B cell (primary cell): ENCODE results near the gene LPCAT4. TPM values are rescaled to one million over a fixed set of nuclear protein-coding genes. Genes with fewer than 3 reads are reported as not detected.

ENCODE experiments used
- ATAC-seq: fragments of 200-7000 bp; cut with Tn5 transposase; one replicate; pipeline ENCODE4 v1.10.0; 2021; ENCODE audit warnings: low read depth, mild to moderate bottlenecking, moderate number of reproducible peaks, moderate library complexity
- CTCF ChIA-PET: fragments of 350-600 bp; sonication (Branson Sonifier 250); formaldehyde crosslinking; loops from one replicate; lab custom pipeline; 2021; ENCODE audit warnings: antibody characterized with exemption, inconsistent platforms; lab: Charles Lee
- POLR2A ChIA-PET: fragments of 350-600 bp; sonication (Branson Sonifier 250); formaldehyde crosslinking; loops from one replicate; lab custom pipeline; 2021; ENCODE audit warnings: antibody characterized with exemption; lab: Charles Lee
- DNase-seq: peaks from one replicate; pipeline ENCODE4 v3.0.0; 2013
- H2AFZ ChIP-seq: 2 replicates; pipeline ENCODE4 v1.6.1; 2012; ENCODE audit warnings: mild to moderate bottlenecking, low read depth, low read length; ENCODE audit not compliant: insufficient read depth, poor library complexity, severe bottlenecking
- H3K27ac ChIP-seq, 2 donors: 1 replicate in 1 of 2; 2 replicates in 1 of 2; pipeline ENCODE4 v1.5.1; 2012 to 2013; ENCODE audit warnings: low read length in 2 of 2, mild to moderate bottlenecking in 2 of 2, moderate library complexity in 1 of 2
- H3K27me3 ChIP-seq, 4 experiments: fragments of 200-600 bp in 1 of 4; sonication (generic) in 1 of 4; replicated peaks in 1 of 4; 1 replicate in 2 of 4; 2 replicates in 2 of 4; pipeline versions ENCODE4 v1.6.1 to v1.7.0; 2013 to 2016; ENCODE audit warnings: low read length in 3 of 4, mild to moderate bottlenecking in 2 of 4, mixed read lengths in 1 of 4, moderate library complexity in 1 of 4; ENCODE audit not compliant: insufficient read depth in 4 of 4, control insufficient read depth in 3 of 4; ENCODE audit errors: control extremely low read depth in 1 of 4
- H3K36me3 ChIP-seq, 2 experiments: replicated peaks in 1 of 2; 1 replicate in 1 of 2; 2 replicates in 1 of 2; pipeline versions ENCODE4 v1.6.1 to v1.7.1; 2013; ENCODE audit warnings: low read length in 1 of 2; ENCODE audit not compliant: insufficient read depth in 2 of 2, control insufficient read depth in 1 of 2; ENCODE audit errors: control extremely low read depth in 1 of 2, extremely low read depth in 1 of 2
- H3K4me1 ChIP-seq, 2 donors: fragments of 200-600 bp in 1 of 2; sonication (generic) in 1 of 2; 1 replicate in 1 of 2; 2 replicates in 1 of 2; pipeline versions ENCODE4 v1.5.1 to v1.6.1; 2013 to 2017; ENCODE audit warnings: low read length in 2 of 2; ENCODE audit not compliant: control insufficient read depth in 2 of 2, insufficient read depth in 2 of 2
- H3K4me2 ChIP-seq: replicated peaks from 2 replicates; pipeline ENCODE3; 2012; ENCODE audit warnings: mild to moderate bottlenecking, low read depth, low read length; ENCODE audit not compliant: poor library complexity, severe bottlenecking
- H3K4me3 ChIP-seq, 5 experiments: fragments of 200-600 bp in 1 of 5; sonication (generic) in 1 of 5; 1 replicate in 3 of 5; 2 replicates in 2 of 5; pipeline versions ENCODE4 v1.5.1 to v1.7.0; 2011 to 2016; ENCODE audit warnings: low read length in 4 of 5, mild to moderate bottlenecking in 4 of 5, low read depth in 2 of 5, control low read depth in 1 of 5, moderate library complexity in 1 of 5; ENCODE audit not compliant: insufficient read depth in 1 of 5; ENCODE audit errors: control extremely low read depth in 1 of 5, extremely low read depth in 1 of 5
- H3K79me2 ChIP-seq: fragments of 200-600 bp; sonication (generic); one replicate; pipeline ENCODE4 v1.6.0; 2016; ENCODE audit warnings: low read length; ENCODE audit not compliant: control insufficient read depth, insufficient read depth
- H3K9ac ChIP-seq: fragments of 200-600 bp; sonication (generic); 2 replicates; pipeline ENCODE4 v1.6.1; 2017; ENCODE audit warnings: mild to moderate bottlenecking, low read length, moderate library complexity
- H3K9me3 ChIP-seq, 3 donors: one replicate each; pipeline versions ENCODE4 v1.6.1 to v1.7.1; 2013; ENCODE audit warnings: low read length in 2 of 3; ENCODE audit not compliant: control insufficient read depth in 2 of 3, insufficient read depth in 1 of 3; ENCODE audit errors: control extremely low read depth in 1 of 3
- H4K20me1 ChIP-seq: 2 replicates; pipeline ENCODE4 v1.6.0; 2012; ENCODE audit warnings: mild to moderate bottlenecking, low read length; ENCODE audit not compliant: insufficient read depth, control insufficient read depth, poor library complexity, severe bottlenecking
- H3K27ac Mint-ChIP-seq: one replicate; pipeline ENCODE4 v1.8.0; 2021; ENCODE audit warnings: mixed read lengths
- H3K27me3 Mint-ChIP-seq: one replicate; pipeline ENCODE4 v1.8.0; 2021; ENCODE audit warnings: mixed read lengths
- H3K4me1 Mint-ChIP-seq: one replicate; pipeline ENCODE4 v1.8.0; 2021; ENCODE audit warnings: mixed read lengths
- H3K4me3 Mint-ChIP-seq: one replicate; pipeline ENCODE4 v1.8.0; 2021; ENCODE audit warnings: mixed read lengths
- H3K9me3 Mint-ChIP-seq: one replicate; pipeline ENCODE4 v1.8.0; 2022; ENCODE audit warnings: mixed read lengths; ENCODE audit not compliant: insufficient read depth
- CTCF ChIP-seq: fragments of 200-600 bp; IDR thresholded peaks from one replicate; pipeline ENCODE4 v1.8.0; 2022; ENCODE audit warnings: antibody characterized with exemption, mild to moderate bottlenecking
- EZH2 ChIP-seq: IDR thresholded peaks from 2 replicates; pipeline ENCODE4 v1.6.1; 2012; ENCODE audit warnings: borderline replicate concordance, low read depth, mild to moderate bottlenecking, moderate library complexity, low read length; ENCODE audit not compliant: insufficient read depth, poor library complexity, severe bottlenecking
- WGBS: methylation state at CpG from one replicate; pipeline ENCODE4 v1.1.5; 2013; ENCODE audit warnings: missing lambda C conversion rate; ENCODE audit not compliant: insufficient coverage; 5-methylcytosine and 5-hydroxymethylcytosine counted together
- intact Hi-C: fragments of 100-400 bp; cut with micrococcal nuclease; formaldehyde crosslinking; loops from one replicate; pipeline ENCODE4 v1.10.0; 2022
- polyA plus RNA-seq: library from polyadenylated mRNA; depleted of rRNA; stranded (reverse); fragments of >200 nt; gene quantifications from 2 replicates; pipeline ENCODE4 v1.2.3, GENCODE V29; 2012
- total RNA-seq, 2 donors: library from RNA; stranded (reverse); fragments of 120-200 nt in 1 of 2; gene quantifications; 1 replicate in 1 of 2; 2 replicates in 1 of 2; pipeline versions ENCODE4 v1.2.3 to v1.2.4, GENCODE V29; 2013 to 2022

Gene LPCAT4
- total and polyA plus RNA-seq, 2 donors (not counting 1 experiment from before 2014, with no cell fraction given): 64.2 to 76.3 TPM

- Histone ChIP-seq H4K20me1 (no peaks in the 10 kb centered on the region), H3K27ac (no peak overlapping the region), H3K9ac (no peak overlapping the region), H3K36me3 (peaks cover 0 to 26% of the 10 kb centered on the region in 2 experiments), H2AFZ (no peak overlapping the region), H3K9me3 (no peaks in the 10 kb centered on the region), H3K4me3 (no peak overlapping the region), H3K79me2 (peaks cover 78% of the 10 kb centered on the region), H3K27me3 (no peaks in the 10 kb centered on the region), H3K4me1 (peaks cover 20 to 26% of the 10 kb centered on the region in 2 donors), H3K4me2 (no peak overlapping the region)
- intact Hi-C loops: loop anchor here (10.0 kb wide), 1 partner anchor 645 kb away; the partner anchor contains the start of gene ZNF770
- H3K27ac Mint-ChIP-seq: no peak overlapping the region
- ChIA-PET CTCF (interaction anchor here (5.3 kb wide), 1 partner anchor 27 kb away, joined by 37 read pairs; the partner anchor contains the start of gene LPCAT4), POLR2A (interaction anchor here (0.9 kb wide), 1 partner anchor 9 kb away, joined by 3 read pairs; no protein-coding TSS in a partner anchor)
- DNase-seq (no peak), ATAC-seq (no peak)
- H3K4me3 Mint-ChIP-seq: peak overlapping the region; percentile 26
- H3K4me1 Mint-ChIP-seq: peaks cover 35% of the 10 kb centered on the region
- TF ChIP-seq EZH2 (no peak), CTCF (no peak)
- 95% methylated on average over 3 of the region's 3 CpGs for WGBS
- H3K9me3 Mint-ChIP-seq: no peaks in the 10 kb centered on the region
- H3K27me3 Mint-ChIP-seq: no peaks in the 10 kb centered on the region
Observed at GRCh38 chr15:34339946-34340345, 27.1 kb downstream of the LPCAT4 start.

- peak overlapping the region; percentile 99 for H3K27ac Mint-ChIP-seq
- Histone ChIP-seq H3K9me3 (no peaks in the 10 kb centered on the region), H3K27me3 (no peaks in the 10 kb centered on the region), H3K4me3 (peak overlapping the region in 4 of 5 experiments; percentile 9 to 97 (median 44)), H3K4me2 (peak overlapping the region; percentile 85), H3K79me2 (peaks cover 94% of the 10 kb centered on the region), H4K20me1 (no peaks in the 10 kb centered on the region), H2AFZ (peak overlapping the region; percentile 24), H3K9ac (peak overlapping the region; percentile 98), H3K27ac (peak overlapping the region; percentile 37 to 93), H3K4me1 (peaks cover 30 to 36% of the 10 kb centered on the region in 2 donors), H3K36me3 (peaks cover 0 to 26% of the 10 kb centered on the region in 2 experiments)
- WGBS: 74% methylated on average over 13 of the region's 16 CpGs
- POLR2A ChIA-PET: interaction anchor here (1.2 to 2.2 kb wide), 3 partner anchors 10 to 29 kb away, joined by 4 to 21 read pairs (median 11); partner anchors contain the start of gene LPCAT4
- H3K27me3 Mint-ChIP-seq: no peaks in the 10 kb centered on the region
- no peak for TF ChIP-seq EZH2
- TF ChIP-seq CTCF: no peak
- DNase-seq: no peak
- CTCF ChIA-PET: interaction anchor here (0.6 to 5.3 kb wide), 7 partner anchors 9 to 97 kb away, joined by 3 to 37 read pairs (median 3); partner anchors contain the start of gene LPCAT4
- H3K4me1 Mint-ChIP-seq: peaks cover 45% of the 10 kb centered on the region
- intact Hi-C loops: loop anchor here (1.0 to 10.0 kb wide), 4 partner anchors 113 to 646 kb away; partner anchors contain the start of genes EMC4, KATNBL1, PGBD4 and ZNF770
- ATAC-seq: no peak
- no peaks in the 10 kb centered on the region for H3K9me3 Mint-ChIP-seq
- peak overlapping the region; percentile 100 for H3K4me3 Mint-ChIP-seq
Observed at GRCh38 chr15:34338347-34338746, 28.6 kb downstream of the LPCAT4 start.
